ENCODE measurements around the gene FMN2. TPM values are rescaled to one million over a fixed set of nuclear protein-coding genes. Genes with fewer than 3 reads are reported as not detected.

The FMN2 gene
- total RNA-seq, 1 experiment from 2014 or later, result 5.3 TPM

GRCh38 chr1:240285540-240285939 lies 193.9 kb downstream of the FMN2 start:
- peak overlapping the region; percentile 1 for H3K4me3 Mint-ChIP-seq (ENCODE audit: unreplicated experiment)
- intact Hi-C loops (cut with micrococcal nuclease), result loop anchor here (1.0 to 5.0 kb wide), 3 partner anchors 25 to 407 kb away; no protein-coding TSS in a partner anchor
- peak; percentile 96 for DNase-seq (ENCODE audit: unreplicated experiment)
- BruUV-seq (replicated peaks), result no TSS peak
- peak overlapping the region; percentile 88 for H3K27ac Mint-ChIP-seq (ENCODE audit: low read depth, unreplicated experiment)
- peaks cover 11% of the 10 kb centered on the region for H3K9me3 Mint-ChIP-seq (ENCODE audit: unreplicated experiment)
- no peaks in the 10 kb centered on the region for H3K27me3 Mint-ChIP-seq (ENCODE audit: insufficient read depth, unreplicated experiment)
- H3K36me3 Mint-ChIP-seq (ENCODE audit: insufficient read depth, unreplicated experiment), result no peaks in the 10 kb centered on the region
- POLR2A ChIA-PET, result no interaction called here
- no peak for TF ChIP-seq CTCF (IDR thresholded peaks at IDR 0.05; ENCODE audit: unreplicated experiment)
- CTCF ChIA-PET, result interaction anchor here (1.1 to 1.2 kb wide), 2 partner anchors 54 to 269 kb away, joined by 3 to 4 read pairs; no protein-coding TSS in a partner anchor
- peaks cover 22% of the 10 kb centered on the region for H3K4me1 Mint-ChIP-seq (ENCODE audit: insufficient read depth, unreplicated experiment)

- H3K4me3 Mint-ChIP-seq (ENCODE audit: unreplicated experiment), result no peak overlapping the region
- intact Hi-C loops (cut with micrococcal nuclease), result loop anchor here (5.0 kb wide), 2 partner anchors 100 to 405 kb away; no protein-coding TSS in a partner anchor
- peaks cover 11% of the 10 kb centered on the region for H3K9me3 Mint-ChIP-seq (ENCODE audit: unreplicated experiment)
- no TSS peak for BruUV-seq (replicated peaks)
- DNase-seq (ENCODE audit: unreplicated experiment), result no peak
- POLR2A ChIA-PET, result interaction anchor here (0.8 to 1.3 kb wide), 2 partner anchors 8 to 66 kb away, joined by 3 read pairs; no protein-coding TSS in a partner anchor
- peaks cover 22% of the 10 kb centered on the region for H3K4me1 Mint-ChIP-seq (ENCODE audit: insufficient read depth, unreplicated experiment)
- CTCF ChIA-PET, result interaction anchor here (1.2 kb wide), 1 partner anchor 44 kb away, joined by 3 read pairs; no protein-coding TSS in a partner anchor
- no peaks in the 10 kb centered on the region for H3K36me3 Mint-ChIP-seq (ENCODE audit: insufficient read depth, unreplicated experiment)
- no peaks in the 10 kb centered on the region for H3K27me3 Mint-ChIP-seq (ENCODE audit: insufficient read depth, unreplicated experiment)
- no peak for TF ChIP-seq CTCF (IDR thresholded peaks at IDR 0.05; ENCODE audit: unreplicated experiment)
- peak overlapping the region; percentile 8 for H3K27ac Mint-ChIP-seq (ENCODE audit: low read depth, unreplicated experiment)
Observed at GRCh38 chr1:240287722-240288121, 196.0 kb downstream of the FMN2 start.

GRCh38 chr1:240293706-240294105 lies 202.0 kb downstream of the FMN2 start:
- ChIA-PET CTCF (no interaction called here), POLR2A (interaction anchor here (0.6 to 0.8 kb wide), 2 partner anchors 8 to 93 kb away, joined by 3 read pairs; no protein-coding TSS in a partner anchor)
- Mint-ChIP-seq H3K9me3 (ENCODE audit: unreplicated experiment) (no peaks in the 10 kb centered on the region), H3K4me3 (ENCODE audit: unreplicated experiment) (no peak overlapping the region), H3K27me3 (ENCODE audit: insufficient read depth, unreplicated experiment) (no peaks in the 10 kb centered on the region), H3K27ac (ENCODE audit: low read depth, unreplicated experiment) (peak overlapping the region; percentile 28), H3K4me1 (ENCODE audit: insufficient read depth, unreplicated experiment) (peaks cover 14% of the 10 kb centered on the region), H3K36me3 (ENCODE audit: insufficient read depth, unreplicated experiment) (no peaks in the 10 kb centered on the region)
- no TSS peak for BruUV-seq (replicated peaks)
- no peak for TF ChIP-seq CTCF (IDR thresholded peaks at IDR 0.05; ENCODE audit: unreplicated experiment)
- peak; percentile 33 for DNase-seq (ENCODE audit: unreplicated experiment)
- intact Hi-C loops (cut with micrococcal nuclease), result no loop called here

GRCh38 chr1:240294566-240294965 lies 202.9 kb downstream of the FMN2 start:
- H3K36me3 Mint-ChIP-seq (ENCODE audit: insufficient read depth, unreplicated experiment), result no peaks in the 10 kb centered on the region
- CTCF ChIA-PET, result interaction anchor here (0.6 kb wide), 1 partner anchor 399 kb away, joined by 3 read pairs; no protein-coding TSS in a partner anchor
- no peak overlapping the region for H3K4me3 Mint-ChIP-seq (ENCODE audit: unreplicated experiment)
- DNase-seq (ENCODE audit: unreplicated experiment), result no peak
- peaks cover 14% of the 10 kb centered on the region for H3K4me1 Mint-ChIP-seq (ENCODE audit: insufficient read depth, unreplicated experiment)
- intact Hi-C loops (cut with micrococcal nuclease), result no loop called here
- no peaks in the 10 kb centered on the region for H3K9me3 Mint-ChIP-seq (ENCODE audit: unreplicated experiment)
- POLR2A ChIA-PET, result no interaction called here
- no peaks in the 10 kb centered on the region for H3K27me3 Mint-ChIP-seq (ENCODE audit: insufficient read depth, unreplicated experiment)
- TF ChIP-seq CTCF (IDR thresholded peaks at IDR 0.05; ENCODE audit: unreplicated experiment), result no peak
- no peak overlapping the region for H3K27ac Mint-ChIP-seq (ENCODE audit: low read depth, unreplicated experiment)
- BruUV-seq (replicated peaks), result no TSS peak
